ENCODE results near the gene DDC. TPM values are rescaled to one million over a fixed set of nuclear protein-coding genes. Genes with fewer than 3 reads are reported as not detected.

Gene DDC
- not detected in 2 replicates for polyA plus RNA-seq (2011; rRNA removed)
- not detected in 2 replicates for polyA minus RNA-seq (2011; rRNA and poly(A)+ RNA removed)

GRCh38 chr7:50564640-50565558 is at the start of gene DDC:
Gene DDC, minus strand, starts transcription at chr7:50565405. Its CDS starts 21,320 bp downstream, at chr7:50544085.
- CTCF ChIA-PET, result interaction anchor here (1.5 kb wide), 1 partner anchor 596 kb away, joined by 3 read pairs; no protein-coding TSS in a partner anchor
- no peak within 1 kb of the TSS for H3K4me3 ChIP-seq (ENCODE audit: low read depth, low read length)
- no peak for TF ChIP-seq CTCF (IDR thresholded peaks at IDR 0.05; ENCODE audit: low read depth, low read length)
- H3K27ac ChIP-seq (ENCODE audit: low read depth, low read length), result no peak within 1 kb of the TSS
- H3K27me3 ChIP-seq (ENCODE audit: control insufficient read depth, insufficient read depth, low read length), result peaks cover 3% of the 10 kb centered on the region
- POLR2A ChIA-PET, result no interaction called here
- no peaks in the 10 kb centered on the region for H3K9me3 ChIP-seq (ENCODE audit: control insufficient read depth, insufficient read depth, low read length)
- DNase-seq (ENCODE audit: low read depth, low spot score), result no peak

- Histone ChIP-seq H3K27me3 (ENCODE audit: control insufficient read depth, insufficient read depth, low read length) (no peaks in the 10 kb centered on the region), H3K4me3 (ENCODE audit: low read depth, low read length) (no peak overlapping the region), H3K27ac (ENCODE audit: low read depth, low read length) (no peak overlapping the region), H3K9me3 (ENCODE audit: control insufficient read depth, insufficient read depth, low read length) (no peaks in the 10 kb centered on the region)
- DNase-seq (ENCODE audit: low read depth, low spot score), result no peak
- TF ChIP-seq CTCF (IDR thresholded peaks at IDR 0.05; ENCODE audit: low read depth, low read length), result no peak
- ChIA-PET POLR2A (no interaction called here), CTCF (interaction anchor here (1.0 kb wide), 1 partner anchor 455 kb away, joined by 3 read pairs; no protein-coding TSS in a partner anchor)
Measured at GRCh38 chr7:50613473-50613872, 48.3 kb upstream of the DDC start.

GRCh38 chr7:50612704-50613103 is 47.5 kb upstream of the DDC start:
- H3K27ac ChIP-seq (ENCODE audit: low read depth, low read length), result no peak overlapping the region
- TF ChIP-seq CTCF (IDR thresholded peaks at IDR 0.05; ENCODE audit: low read depth, low read length), result no peak
- H3K9me3 ChIP-seq (ENCODE audit: control insufficient read depth, insufficient read depth, low read length), result no peaks in the 10 kb centered on the region
- POLR2A ChIA-PET, result no interaction called here
- CTCF ChIA-PET, result interaction anchor here (1.0 kb wide), 1 partner anchor 456 kb away, joined by 3 read pairs; no protein-coding TSS in a partner anchor
- H3K27me3 ChIP-seq (ENCODE audit: control insufficient read depth, insufficient read depth, low read length), result no peaks in the 10 kb centered on the region
- H3K4me3 ChIP-seq (ENCODE audit: low read depth, low read length), result no peak overlapping the region
- DNase-seq (ENCODE audit: low read depth, low spot score), result no peak

- Histone ChIP-seq H3K4me3 (ENCODE audit: low read depth, low read length) (no peak overlapping the region), H3K27me3 (ENCODE audit: control insufficient read depth, insufficient read depth, low read length) (no peaks in the 10 kb centered on the region), H3K9me3 (ENCODE audit: control insufficient read depth, insufficient read depth, low read length) (no peaks in the 10 kb centered on the region), H3K27ac (ENCODE audit: low read depth, low read length) (no peak overlapping the region)
- POLR2A ChIA-PET, result no interaction called here
- DNase-seq (ENCODE audit: low read depth, low spot score), result no peak
- no peak for TF ChIP-seq CTCF (IDR thresholded peaks at IDR 0.05; ENCODE audit: low read depth, low read length)
- CTCF ChIA-PET, result interaction anchor here (1.3 to 1.4 kb wide), 2 partner anchors 143 to 550 kb away, joined by 3 read pairs; no protein-coding TSS in a partner anchor
Measured at GRCh38 chr7:50610521-50611277, 45.5 kb upstream of the DDC start.

Data from AG04450 (cell line).